ENCODE data around the gene PIK3C3.

- TF ChIP-seq CTCF (IDR thresholded peaks at IDR 0.05) (no peak), REST (IDR thresholded peaks at IDR 0.05; ENCODE audit: insufficient read depth in 1 of 2, low read depth in 2 of 2, low read length in 1 of 2) (no peak), TCF7L2 (IDR thresholded peaks at IDR 0.05; ENCODE audit: low read depth, low read length) (no peak)
These were observed 44.7 kb downstream of the PIK3C3 start for GRCh38 chr18:41999751-42000150.

All from Panc1 (cell line).